AG10803 (cell line): ENCODE data around the gene ATRN.

Source experiments
- DNase-seq: peaks from one replicate; pipeline ENCODE4 v3.0.0; 2010; ENCODE audit warnings: low read depth
- H3K4me3 ChIP-seq: 2 replicates; pipeline ENCODE4 v1.5.1; 2011; ENCODE audit warnings: mild to moderate bottlenecking, low read length, control low read depth
- TF ChIP-seq, protein P1 (sequence below): conservative IDR thresholded peaks from 2 replicates; pipeline ENCODE4 v1.5.1; 2011; ENCODE audit warnings: mild to moderate bottlenecking, low read length, control low read depth, inconsistent platforms

ATRN gene

DNA sequence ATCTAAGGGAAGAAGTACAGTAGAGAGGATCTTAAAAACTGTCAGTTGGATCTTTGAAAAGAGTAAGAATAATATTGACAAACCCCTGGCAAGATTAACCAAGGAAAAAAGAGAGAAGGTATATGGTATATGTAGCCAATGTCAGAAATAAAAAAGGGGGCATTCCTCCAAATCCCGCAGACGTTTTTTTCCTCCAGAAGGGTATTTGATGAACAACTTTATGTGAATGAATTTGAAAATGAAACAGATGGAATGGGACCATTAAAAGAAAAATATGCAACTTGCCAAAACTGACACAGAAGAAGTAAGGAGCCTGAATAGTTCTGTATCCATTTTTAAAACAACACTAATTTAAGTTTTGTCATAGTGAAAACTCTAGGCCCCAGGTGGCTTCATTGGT is 156.7 kb downstream of the ATRN start:
- TF ChIP-seq, protein P1, sequence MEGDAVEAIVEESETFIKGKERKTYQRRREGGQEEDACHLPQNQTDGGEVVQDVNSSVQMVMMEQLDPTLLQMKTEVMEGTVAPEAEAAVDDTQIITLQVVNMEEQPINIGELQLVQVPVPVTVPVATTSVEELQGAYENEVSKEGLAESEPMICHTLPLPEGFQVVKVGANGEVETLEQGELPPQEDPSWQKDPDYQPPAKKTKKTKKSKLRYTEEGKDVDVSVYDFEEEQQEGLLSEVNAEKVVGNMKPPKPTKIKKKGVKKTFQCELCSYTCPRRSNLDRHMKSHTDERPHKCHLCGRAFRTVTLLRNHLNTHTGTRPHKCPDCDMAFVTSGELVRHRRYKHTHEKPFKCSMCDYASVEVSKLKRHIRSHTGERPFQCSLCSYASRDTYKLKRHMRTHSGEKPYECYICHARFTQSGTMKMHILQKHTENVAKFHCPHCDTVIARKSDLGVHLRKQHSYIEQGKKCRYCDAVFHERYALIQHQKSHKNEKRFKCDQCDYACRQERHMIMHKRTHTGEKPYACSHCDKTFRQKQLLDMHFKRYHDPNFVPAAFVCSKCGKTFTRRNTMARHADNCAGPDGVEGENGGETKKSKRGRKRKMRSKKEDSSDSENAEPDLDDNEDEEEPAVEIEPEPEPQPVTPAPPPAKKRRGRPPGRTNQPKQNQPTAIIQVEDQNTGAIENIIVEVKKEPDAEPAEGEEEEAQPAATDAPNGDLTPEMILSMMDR, result no peak
- H3K4me3 ChIP-seq, result no peak overlapping the region
- no peak for DNase-seq

DNA sequence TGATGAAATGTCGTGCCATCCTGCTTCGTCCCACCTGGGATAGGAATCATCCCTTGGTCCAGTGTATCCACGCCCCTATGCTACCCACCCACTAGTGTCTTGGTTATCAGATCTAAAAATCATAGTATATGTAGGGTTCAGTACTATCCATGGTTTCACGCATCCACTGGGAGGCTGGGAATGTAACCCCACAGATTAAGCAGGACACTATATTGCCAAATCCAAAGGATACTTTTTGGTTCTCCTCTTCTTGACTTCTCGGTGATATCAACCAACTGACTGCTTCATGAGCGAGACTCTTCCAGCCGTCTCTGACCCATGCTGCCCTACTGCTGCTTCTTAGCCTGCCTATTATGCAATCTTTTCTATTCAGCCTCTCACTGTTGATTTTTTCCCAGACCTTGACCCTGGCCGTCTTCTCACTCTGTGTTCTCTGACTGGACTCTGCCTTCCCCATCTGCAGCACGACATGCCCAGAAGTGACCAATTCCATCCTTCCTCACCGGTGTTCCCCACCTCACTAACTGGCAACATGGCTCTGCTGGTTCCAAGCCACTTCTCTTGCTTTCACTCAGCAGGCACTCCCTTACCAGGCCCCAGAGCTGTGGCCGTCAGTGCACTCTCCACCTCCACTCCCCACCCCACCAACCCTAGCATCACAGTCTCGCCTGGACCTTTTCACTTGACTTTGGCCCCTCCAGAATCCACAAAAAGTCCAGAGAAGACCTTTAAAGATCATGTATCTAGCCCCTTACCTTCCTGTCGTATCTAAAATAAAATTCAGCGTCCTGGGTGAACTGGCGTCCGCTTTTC is 157.9 kb downstream of the ATRN start:
- DNase-seq, result no peak
- TF ChIP-seq, protein P1, result no peak
- no peak overlapping the region for H3K4me3 ChIP-seq

GRCh38 chr20:3629893-3630292 is 159.1 kb downstream of the ATRN start:
- H3K4me3 ChIP-seq, result no peak overlapping the region
- TF ChIP-seq, protein P1, result no peak
- no peak for DNase-seq

GRCh38 chr20:3630429-3630828 is 159.6 kb downstream of the ATRN start:
- no peak for DNase-seq

GRCh38 chr20:3631534-3631933 is 160.7 kb downstream of the ATRN start:
- no peak overlapping the region for H3K4me3 ChIP-seq
- DNase-seq, result no peak
- TF ChIP-seq, protein P1, result no peak

More at GRCh38 chr20:3630429-3630828, 159.6 kb downstream of the ATRN start:
- no peak overlapping the region for H3K4me3 ChIP-seq
- TF ChIP-seq, protein P1, result no peak

GRCh38 chr20:3632311-3633004 is 161.6 kb downstream of the ATRN start:
- no peak overlapping the region for H3K4me3 ChIP-seq
- DNase-seq, result no peak
- TF ChIP-seq, protein P1, result no peak
